ENCODE results near the gene C2orf81. TPM values are rescaled to one million over a fixed set of nuclear protein-coding genes. Genes with fewer than 3 reads are reported as not detected.
"Not testable (repeated sequence)": the region's sequence is repeated elsewhere in the genome, so short reads cannot be mapped to it uniquely, and the experiment has no call there.

Gene C2orf81
- total and polyA plus RNA-seq, 10 donors: 1.7 to 5.7 (median 3.1) TPM

- Histone ChIP-seq H3K27me3 (replicated peaks in 1 of 7) (no peaks in the 10 kb centered on the region), H3K27ac (no peak overlapping the region), H3K4me3 (no peak overlapping the region), H3K9me3 (no peaks in the 10 kb centered on the region), H3K4me1 (peaks cover 11 to 55% (median 32%) of the 10 kb centered on the region in 6 donors), H3K36me3 (peaks cover 0 to 39% (median 5%) of the 10 kb centered on the region in 6 donors)
- no peak for DNase-seq
- TF ChIP-seq POLR2A (IDR thresholded peaks at IDR 0.05) (no peak), POLR2AphosphoS5 (IDR thresholded peaks at IDR 0.05) (no peak), CTCF (IDR thresholded peaks at IDR 0.05 in 8 of 11, conservative IDR thresholded peaks at IDR 0.05 in 3 of 11) (no peak)
- intact Hi-C loops (cut with DNase I; ENCODE audit: low total_unique reads): no loop called here
- WGBS, 5 donors: 80 to 91% (median 89%) methylated on average over 9 of the region's 9 CpGs
Measured at GRCh38 chr2:74423231-74424095, 2.0 kb upstream of the C2orf81 start.

- H3K27me3 ChIP-seq (replicated peaks in 1 of 7); DNase-seq; intact Hi-C loops (cut with DNase I; ENCODE audit: low total_unique reads); H3K9me3 ChIP-seq: not testable (repeated sequence)
- Histone ChIP-seq H3K27ac (peak overlapping the region in 7 of 8 donors; percentile 32 to 94 (median 85)), H3K4me1 (peaks cover 11 to 65% (median 42%) of the 10 kb centered on the region in 6 donors), H3K4me3 (peak overlapping the region in 6 of 8 donors; percentile 47 to 90 (median 78)), H3K36me3 (peaks cover 0 to 12% (median 3%) of the 10 kb centered on the region in 6 donors)
- WGBS, 5 donors: 78 to 81% (median 80%) methylated on average over 19 of the region's 19 CpGs
Measured at GRCh38 chr2:74420443-74421103, 846 bp downstream of the C2orf81 start.

GRCh38 chr2:74420006-74420405 is 1.4 kb downstream of the C2orf81 start:
- DNase-seq: no peak
- Histone ChIP-seq H3K4me1 (peaks cover 11 to 65% (median 44%) of the 10 kb centered on the region in 6 donors), H3K27me3 (replicated peaks in 1 of 7) (peaks cover 0 to 12% (median 0%) of the 10 kb centered on the region in 7 donors), H3K9me3 (no peaks in the 10 kb centered on the region), H3K27ac (peak overlapping the region in 1 of 8 donors; percentile 8), H3K4me3 (no peak overlapping the region), H3K36me3 (peaks cover 0 to 7% (median under 1%) of the 10 kb centered on the region in 6 donors)
- TF ChIP-seq POLR2AphosphoS5 (IDR thresholded peaks at IDR 0.05): no peak
- TF ChIP-seq CTCF (IDR thresholded peaks at IDR 0.05 in 8 of 11, conservative IDR thresholded peaks at IDR 0.05 in 3 of 11): no peak
- no peak for TF ChIP-seq POLR2A (IDR thresholded peaks at IDR 0.05)
- intact Hi-C loops (cut with DNase I; ENCODE audit: low total_unique reads): no loop called here
- WGBS, 5 donors: 66 to 71% (median 70%) methylated on average over 2 of the region's 2 CpGs

GRCh38 chr2:74419345-74419744 is 2.1 kb downstream of the C2orf81 start:
- peaks cover 0 to 19% (median 0%) of the 10 kb centered on the region in 7 donors for H3K27me3 ChIP-seq (replicated peaks in 1 of 7)
- H3K9me3 ChIP-seq: no peaks in the 10 kb centered on the region
- peak overlapping the region in 2 of 8 donors; percentile 14 to 25 for H3K27ac ChIP-seq
- 58 to 72% (median 66%) methylated on average over 1 of the region's 1 CpG for WGBS, 5 donors
- intact Hi-C loops (cut with DNase I; ENCODE audit: low total_unique reads): no loop called here
- H3K4me3 ChIP-seq: no peak overlapping the region
- DNase-seq: no peak
- H3K36me3 ChIP-seq: no peaks in the 10 kb centered on the region
- TF ChIP-seq CTCF (IDR thresholded peaks at IDR 0.05 in 8 of 11, conservative IDR thresholded peaks at IDR 0.05 in 3 of 11) (no peak), POLR2A (IDR thresholded peaks at IDR 0.05) (no peak), POLR2AphosphoS5 (IDR thresholded peaks at IDR 0.05) (no peak)
- H3K4me1 ChIP-seq: peaks cover 11 to 72% (median 50%) of the 10 kb centered on the region in 6 donors

All from spleen (tissue), 11 donors.